GM21528 (cell line): ENCODE measurements around the gene MAP4K5.

Experiments
- ATAC-seq: cut with Tn5 transposase; IDR thresholded peaks from one replicate; pipeline ENCODE4 v1.9.1; 2021; ENCODE audit warnings: mild to moderate bottlenecking, moderate library complexity; ENCODE audit not compliant: unreplicated experiment, low FRiP score

Gene MAP4K5

DNA sequence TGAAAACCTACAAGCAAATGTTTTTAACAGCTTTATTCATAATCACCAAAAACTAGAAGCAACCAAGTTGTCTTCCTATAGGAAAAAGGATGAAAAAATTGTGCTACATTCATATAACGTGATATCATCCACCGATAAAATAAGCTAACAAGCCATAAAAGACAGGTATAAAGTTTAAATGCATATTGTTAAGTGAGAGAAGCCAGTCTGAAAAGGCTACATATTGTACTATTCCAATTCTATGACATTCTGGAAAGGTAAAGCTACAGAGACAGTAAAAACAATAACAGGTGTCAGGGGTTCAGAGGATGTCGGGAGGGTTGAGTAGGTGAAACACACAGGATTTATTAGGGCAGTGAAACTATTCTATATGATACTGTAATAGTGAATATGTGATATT, 158.4 kb downstream of the MAP4K5 start:
- no peak for ATAC-seq

- no peak for ATAC-seq
Measured at GRCh38 chr14:50371546-50371945, 160.8 kb downstream of the MAP4K5 start.
